ENCODE data around the gene HLF. TPM values are rescaled to one million over a fixed set of nuclear protein-coding genes. Genes with fewer than 3 reads are reported as not detected.

Gene HLF
- total RNA-seq, 2 experiments from 2014 or later: 3.4 to 3.5 TPM

GRCh38 chr17:55334881-55335540, 70.3 kb downstream of the HLF start:
- POLR2A ChIA-PET: interaction anchor here (0.6 kb wide), 1 partner anchor 111 kb away, joined by 3 read pairs; no protein-coding TSS in a partner anchor
- CTCF ChIA-PET: interaction anchor here (1.6 kb wide), 1 partner anchor 13 kb away, joined by 6 read pairs; no protein-coding TSS in a partner anchor
- intact Hi-C loops (cut with micrococcal nuclease): no loop called here

GRCh38 chr17:55335625-55336024, 70.9 kb downstream of the HLF start:
- Mint-ChIP-seq H3K36me3 (peaks cover 5% of the 10 kb centered on the region), H3K9me3 (peaks cover 13% of the 10 kb centered on the region), H3K4me3 (no peak overlapping the region), H3K4me1 (ENCODE audit: low read depth) (peaks cover 12% of the 10 kb centered on the region), H3K27ac (no peak overlapping the region), H3K27me3 (peaks cover 28% of the 10 kb centered on the region)
- CTCF ChIA-PET: interaction anchor here (1.6 kb wide), 1 partner anchor 12 kb away, joined by 6 read pairs; no protein-coding TSS in a partner anchor
- POLR2A ChIA-PET: no interaction called here
- intact Hi-C loops (cut with micrococcal nuclease): no loop called here
- no peak for DNase-seq

More at GRCh38 chr17:55334881-55335540, 70.3 kb downstream of the HLF start:
- H3K9me3 Mint-ChIP-seq: peaks cover 13% of the 10 kb centered on the region
- H3K27me3 Mint-ChIP-seq: peaks cover 24% of the 10 kb centered on the region
- peaks cover 9% of the 10 kb centered on the region for H3K4me1 Mint-ChIP-seq (ENCODE audit: low read depth)
- H3K27ac Mint-ChIP-seq: no peak overlapping the region
- no peak overlapping the region for H3K4me3 Mint-ChIP-seq
- H3K36me3 Mint-ChIP-seq: peaks cover 5% of the 10 kb centered on the region
- DNase-seq: no peak

DNA sequence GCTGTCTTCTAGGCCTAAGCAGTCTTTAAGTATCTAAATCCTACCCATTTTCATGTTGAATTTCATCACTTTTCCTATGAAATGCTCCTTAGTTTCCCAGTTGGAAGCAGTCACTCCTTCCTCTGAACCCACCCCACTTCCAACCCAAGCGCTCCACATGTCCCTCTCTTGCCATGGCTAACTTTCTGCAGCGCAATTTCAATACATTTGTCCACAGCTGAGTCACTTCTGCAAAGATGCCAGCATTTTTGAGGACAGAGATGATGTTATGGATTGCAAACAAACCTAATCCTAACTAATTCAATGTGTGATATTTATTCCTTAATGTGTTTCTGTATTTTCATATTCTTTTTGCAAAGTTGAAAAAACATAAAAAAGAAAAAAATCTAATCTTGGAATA, 71.7 kb downstream of the HLF start:
- Mint-ChIP-seq H3K27ac (no peak overlapping the region), H3K4me3 (no peak overlapping the region), H3K9me3 (peaks cover 13% of the 10 kb centered on the region), H3K4me1 (ENCODE audit: low read depth) (peaks cover 14% of the 10 kb centered on the region), H3K36me3 (peaks cover 5% of the 10 kb centered on the region), H3K27me3 (peaks cover 28% of the 10 kb centered on the region)
- ChIA-PET POLR2A (no interaction called here), CTCF (no interaction called here)
- DNase-seq: no peak
- intact Hi-C loops (cut with micrococcal nuclease): no loop called here

GRCh38 chr17:55340176-55340575, 75.4 kb downstream of the HLF start:
- CTCF ChIA-PET: no interaction called here
- no peak for DNase-seq
- peaks cover 5% of the 10 kb centered on the region for H3K36me3 Mint-ChIP-seq
- peaks cover 27% of the 10 kb centered on the region for H3K27me3 Mint-ChIP-seq
- no peak overlapping the region for H3K4me3 Mint-ChIP-seq
- peaks cover 13% of the 10 kb centered on the region for H3K9me3 Mint-ChIP-seq
- intact Hi-C loops (cut with micrococcal nuclease): loop anchor here (5.0 to 10.0 kb wide), 2 partner anchors 82 to 395 kb away; partner anchors contain the start of gene MMD
- POLR2A ChIA-PET: no interaction called here
- peaks cover 42% of the 10 kb centered on the region for H3K4me1 Mint-ChIP-seq (ENCODE audit: low read depth)
- H3K27ac Mint-ChIP-seq: no peak overlapping the region

DNA sequence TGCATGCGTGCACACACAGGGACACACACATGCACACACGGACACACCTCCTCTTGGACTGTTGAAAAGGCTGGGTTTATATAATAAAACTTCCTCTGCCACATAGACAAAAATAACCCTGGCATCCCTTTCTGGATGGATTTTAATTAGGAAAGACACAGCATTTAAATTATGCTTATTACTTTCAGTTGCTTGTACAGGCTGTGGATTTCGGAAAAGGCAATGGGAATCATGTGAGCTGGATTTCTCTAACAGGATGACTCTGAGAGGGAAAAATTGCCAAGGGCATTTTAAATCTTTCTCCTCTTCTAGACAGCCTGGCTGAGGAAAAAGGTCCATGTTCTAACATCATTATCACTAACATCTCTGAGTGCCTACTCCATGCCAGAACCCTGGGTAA, 75.9 kb downstream of the HLF start:
- ChIA-PET POLR2A (interaction anchor here (0.8 kb wide), 1 partner anchor 26 kb away, joined by 5 read pairs; no protein-coding TSS in a partner anchor), CTCF (interaction anchor here (1.1 kb wide), 1 partner anchor 10 kb away, joined by 5 read pairs; no protein-coding TSS in a partner anchor)
- H3K4me1 Mint-ChIP-seq (ENCODE audit: low read depth): peaks cover 46% of the 10 kb centered on the region
- peaks cover 13% of the 10 kb centered on the region for H3K9me3 Mint-ChIP-seq
- no peak overlapping the region for H3K4me3 Mint-ChIP-seq
- H3K27me3 Mint-ChIP-seq: peaks cover 26% of the 10 kb centered on the region
- H3K36me3 Mint-ChIP-seq: peaks cover 8% of the 10 kb centered on the region
- no peak for DNase-seq
- intact Hi-C loops (cut with micrococcal nuclease): loop anchor here (1.0 to 10.0 kb wide), 3 partner anchors 82 to 394 kb away; partner anchors contain the start of gene MMD
- H3K27ac Mint-ChIP-seq: no peak overlapping the region

GRCh38 chr17:55341432-55341831, 76.7 kb downstream of the HLF start:
- H3K4me1 Mint-ChIP-seq (ENCODE audit: low read depth): peaks cover 46% of the 10 kb centered on the region
- no peak overlapping the region for H3K27ac Mint-ChIP-seq
- ChIA-PET POLR2A (interaction anchor here (0.8 kb wide), 1 partner anchor 27 kb away, joined by 5 read pairs; no protein-coding TSS in a partner anchor), CTCF (interaction anchor here (1.1 to 1.5 kb wide), 3 partner anchors 9 to 38 kb away, joined by 4 to 5 read pairs (median 4); no protein-coding TSS in a partner anchor)
- DNase-seq: peak; percentile 30
- peaks cover 25% of the 10 kb centered on the region for H3K27me3 Mint-ChIP-seq
- intact Hi-C loops (cut with micrococcal nuclease): loop anchor here (1.0 to 10.0 kb wide), 3 partner anchors 81 to 393 kb away; partner anchors contain the start of gene MMD
- H3K36me3 Mint-ChIP-seq: peaks cover 10% of the 10 kb centered on the region
- no peak overlapping the region for H3K4me3 Mint-ChIP-seq
- peaks cover 15% of the 10 kb centered on the region for H3K9me3 Mint-ChIP-seq

- H3K4me3 Mint-ChIP-seq: no peak overlapping the region
- peaks cover 51% of the 10 kb centered on the region for H3K4me1 Mint-ChIP-seq (ENCODE audit: low read depth)
- CTCF ChIA-PET: interaction anchor here (1.2 to 1.5 kb wide), 4 partner anchors 14 to 350 kb away, joined by 3 to 4 read pairs (median 4); no protein-coding TSS in a partner anchor
These were observed 78.2 kb downstream of the HLF start for GRCh38 chr17:55342800-55343585.

DNA sequence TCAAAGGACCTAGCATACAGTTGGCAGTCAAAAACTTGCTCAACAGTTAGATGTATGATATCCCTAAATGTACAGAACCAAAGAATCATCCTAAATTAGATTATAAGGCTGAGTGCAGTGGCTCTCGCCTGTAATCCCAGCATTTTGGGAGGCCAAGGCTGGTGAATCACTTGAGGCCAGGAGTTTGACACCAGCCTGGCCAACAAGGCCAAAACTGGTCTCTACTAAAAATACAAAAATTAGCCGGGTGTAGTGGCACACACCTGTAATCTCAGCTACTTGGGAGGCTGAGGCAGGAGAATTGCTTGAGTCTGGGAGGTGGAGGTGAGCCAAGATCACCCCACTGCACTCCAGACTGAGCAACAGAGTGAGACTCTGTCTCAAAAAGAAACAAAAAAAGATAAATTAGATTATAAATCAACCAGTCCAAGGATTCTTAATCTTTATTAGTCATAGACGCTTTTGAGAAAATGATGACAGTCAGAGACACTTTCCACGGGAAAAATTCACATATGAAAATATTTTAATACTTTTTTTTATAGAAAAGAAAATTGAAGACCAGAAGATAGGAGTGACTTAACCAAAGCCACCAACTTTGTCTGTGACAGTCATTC, 79.2 kb downstream of the HLF start:
- peaks cover 5% of the 10 kb centered on the region for H3K36me3 Mint-ChIP-seq
- POLR2A ChIA-PET: interaction anchor here (0.8 kb wide), 2 partner anchors 41 to 106 kb away, joined by 3 read pairs; no protein-coding TSS in a partner anchor
- peak overlapping the region; percentile 21 for H3K27ac Mint-ChIP-seq
- no peak overlapping the region for H3K4me3 Mint-ChIP-seq
- H3K27me3 Mint-ChIP-seq: peaks cover 18% of the 10 kb centered on the region
- CTCF ChIA-PET: interaction anchor here (0.6 to 2.2 kb wide), 8 partner anchors 12 to 390 kb away, joined by 3 to 20 read pairs (median 6); no protein-coding TSS in a partner anchor
- intact Hi-C loops (cut with micrococcal nuclease): loop anchor here (1.0 to 10.0 kb wide), 6 partner anchors 29 to 391 kb away; partner anchors contain the start of genes COX11, MMD and STXBP4
- peaks cover 61% of the 10 kb centered on the region for H3K4me1 Mint-ChIP-seq (ENCODE audit: low read depth)
- DNase-seq: no peak
- H3K9me3 Mint-ChIP-seq: peaks cover 6% of the 10 kb centered on the region

More at GRCh38 chr17:55342800-55343585, 78.2 kb downstream of the HLF start:
- no peak for DNase-seq
- H3K27me3 Mint-ChIP-seq: peaks cover 25% of the 10 kb centered on the region
- POLR2A ChIA-PET: no interaction called here
- H3K27ac Mint-ChIP-seq: peak overlapping the region; percentile 11
- H3K9me3 Mint-ChIP-seq: peaks cover 14% of the 10 kb centered on the region
- intact Hi-C loops (cut with micrococcal nuclease): loop anchor here (5.0 to 10.0 kb wide), 2 partner anchors 79 to 392 kb away; partner anchors contain the start of gene MMD
- peaks cover 9% of the 10 kb centered on the region for H3K36me3 Mint-ChIP-seq

- peak; percentile 39 for DNase-seq
- CTCF ChIA-PET: interaction anchor here (0.6 to 2.2 kb wide), 9 partner anchors 11 to 390 kb away, joined by 3 to 20 read pairs (median 5); no protein-coding TSS in a partner anchor
- Mint-ChIP-seq H3K4me1 (ENCODE audit: low read depth) (peaks cover 60% of the 10 kb centered on the region), H3K27ac (peak overlapping the region; percentile 42), H3K27me3 (peaks cover 13% of the 10 kb centered on the region), H3K36me3 (peaks cover 5% of the 10 kb centered on the region), H3K4me3 (no peak overlapping the region), H3K9me3 (peaks cover 6% of the 10 kb centered on the region)
- intact Hi-C loops (cut with micrococcal nuclease): loop anchor here (1.0 to 10.0 kb wide), 6 partner anchors 29 to 390 kb away; partner anchors contain the start of genes COX11, MMD and STXBP4
- POLR2A ChIA-PET: interaction anchor here (0.8 kb wide), 2 partner anchors 41 to 107 kb away, joined by 3 read pairs; no protein-coding TSS in a partner anchor
These were observed 79.8 kb downstream of the HLF start for GRCh38 chr17:55344514-55344997.

DNA sequence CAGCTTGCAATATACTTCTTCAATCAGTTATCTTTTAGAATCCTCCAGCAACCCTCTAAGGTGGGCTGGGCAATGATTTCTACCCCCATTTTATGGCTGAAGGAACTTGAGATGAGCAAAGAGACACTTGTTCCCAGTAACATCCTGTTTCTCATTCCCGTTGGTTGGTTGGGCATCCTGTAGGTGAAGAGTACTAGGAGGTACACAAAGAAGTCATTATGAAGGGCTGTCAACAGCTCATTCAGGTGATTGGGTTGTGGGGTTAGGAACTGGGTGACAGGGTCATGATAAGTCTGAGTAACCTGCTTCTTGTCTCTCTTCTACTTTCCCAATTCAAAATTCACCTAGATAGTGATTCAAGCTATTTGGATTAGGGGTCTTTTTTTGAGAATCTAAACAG, 80.4 kb downstream of the HLF start:
- POLR2A ChIA-PET: interaction anchor here (0.8 kb wide), 1 partner anchor 107 kb away, joined by 3 read pairs; no protein-coding TSS in a partner anchor
- peak overlapping the region; percentile 42 for H3K27ac Mint-ChIP-seq

DNA sequence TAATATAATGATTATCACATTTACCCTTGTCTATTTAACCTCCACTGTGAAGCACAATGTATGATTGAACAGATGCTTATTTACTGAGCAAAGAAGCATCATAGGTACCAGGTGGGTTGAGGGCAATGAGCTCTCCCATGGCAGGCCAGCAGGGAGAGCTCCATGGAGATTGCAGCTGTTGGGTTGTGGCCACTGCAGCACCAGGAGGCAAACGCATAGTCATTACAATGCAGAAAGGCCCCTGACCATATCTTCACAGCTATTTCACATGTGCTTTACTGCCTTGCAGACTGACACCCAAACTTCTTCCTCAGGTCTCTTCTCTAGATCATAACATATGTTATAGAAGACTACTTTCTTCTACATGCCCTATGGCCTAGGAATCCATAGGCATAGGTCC, 81.9 kb downstream of the HLF start:
- peaks cover 4% of the 10 kb centered on the region for H3K27me3 Mint-ChIP-seq
- peaks cover 5% of the 10 kb centered on the region for H3K36me3 Mint-ChIP-seq
- H3K27ac Mint-ChIP-seq: no peak overlapping the region
- ChIA-PET POLR2A (no interaction called here), CTCF (interaction anchor here (0.9 to 6.7 kb wide), 12 partner anchors 11 to 358 kb away, joined by 3 to 92 read pairs (median 12); no protein-coding TSS in a partner anchor)
- peaks cover 49% of the 10 kb centered on the region for H3K4me1 Mint-ChIP-seq (ENCODE audit: low read depth)
- intact Hi-C loops (cut with micrococcal nuclease): loop anchor here (10.0 kb wide), 1 partner anchor 388 kb away; no protein-coding TSS in a partner anchor
- H3K9me3 Mint-ChIP-seq: peaks cover 6% of the 10 kb centered on the region
- no peak overlapping the region for H3K4me3 Mint-ChIP-seq
- no peak for DNase-seq

More for the DNA sequence above, 80.4 kb downstream of the HLF start:
- peaks cover 7% of the 10 kb centered on the region for H3K27me3 Mint-ChIP-seq
- no peak overlapping the region for H3K4me3 Mint-ChIP-seq
- H3K9me3 Mint-ChIP-seq: peaks cover 6% of the 10 kb centered on the region
- intact Hi-C loops (cut with micrococcal nuclease): loop anchor here (2.0 to 10.0 kb wide), 3 partner anchors 78 to 390 kb away; partner anchors contain the start of genes COX11 and STXBP4
- DNase-seq: no peak
- CTCF ChIA-PET: interaction anchor here (1.1 to 2.2 kb wide), 9 partner anchors 11 to 389 kb away, joined by 3 to 20 read pairs (median 5); no protein-coding TSS in a partner anchor
- peaks cover 54% of the 10 kb centered on the region for H3K4me1 Mint-ChIP-seq (ENCODE audit: low read depth)
- peaks cover 5% of the 10 kb centered on the region for H3K36me3 Mint-ChIP-seq

Measured in activated CD4-positive, alpha-beta memory T cell treated with anti-CD3 and anti-CD28 coated beads for 36 hours (primary cell).